ENCODE measurements around the gene MOV10.
A peak's percentile ranks its signal among the peaks of the same experiment; 100 is the strongest.

The MOV10 gene

DNA sequence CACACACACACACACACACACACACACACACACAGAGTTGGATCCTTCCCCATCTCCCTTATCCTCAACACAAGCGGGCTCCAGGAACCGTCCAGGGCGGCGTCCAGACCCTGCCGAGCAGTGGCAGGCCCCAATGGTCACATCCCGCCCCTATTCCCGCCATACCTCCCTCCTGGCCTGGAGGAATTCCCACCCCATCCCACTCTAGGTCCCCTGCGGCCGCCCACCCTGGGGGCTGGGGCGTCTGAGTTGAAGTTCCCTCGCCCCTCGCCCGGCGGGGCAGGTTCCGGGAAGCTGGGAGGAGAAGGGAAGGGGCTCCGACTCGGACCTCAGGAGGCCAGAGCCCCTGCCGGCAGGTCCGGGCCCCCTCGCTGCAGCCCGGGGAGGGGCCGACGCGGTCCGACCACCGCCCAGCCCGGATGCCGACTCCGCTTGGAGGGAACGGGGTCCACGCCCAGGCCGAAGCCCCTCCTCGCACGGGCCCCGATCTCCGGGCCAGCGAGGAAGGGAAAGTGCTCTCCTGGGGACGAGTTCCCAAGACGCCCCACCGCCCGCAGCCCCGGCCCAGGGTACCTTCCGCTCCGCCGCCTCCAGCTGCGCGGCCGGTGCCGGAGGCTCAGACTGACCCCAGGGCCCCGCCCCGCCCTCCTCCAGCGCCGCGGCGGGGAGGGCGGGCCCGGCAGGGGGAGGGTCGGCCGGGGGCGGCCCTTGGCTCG is 32.2 kb downstream of the MOV10 start, which contains the start of gene RHOC:
TSS of gene RHOC (minus strand) at position 623 of the 716 bp plus-strand sequence. CDS start 3,328 bp downstream, outside the sequence.
- peaks cover 16% of the 10 kb centered on the region for H3K4me1 ChIP-seq
- TF ChIP-seq, protein P1, sequence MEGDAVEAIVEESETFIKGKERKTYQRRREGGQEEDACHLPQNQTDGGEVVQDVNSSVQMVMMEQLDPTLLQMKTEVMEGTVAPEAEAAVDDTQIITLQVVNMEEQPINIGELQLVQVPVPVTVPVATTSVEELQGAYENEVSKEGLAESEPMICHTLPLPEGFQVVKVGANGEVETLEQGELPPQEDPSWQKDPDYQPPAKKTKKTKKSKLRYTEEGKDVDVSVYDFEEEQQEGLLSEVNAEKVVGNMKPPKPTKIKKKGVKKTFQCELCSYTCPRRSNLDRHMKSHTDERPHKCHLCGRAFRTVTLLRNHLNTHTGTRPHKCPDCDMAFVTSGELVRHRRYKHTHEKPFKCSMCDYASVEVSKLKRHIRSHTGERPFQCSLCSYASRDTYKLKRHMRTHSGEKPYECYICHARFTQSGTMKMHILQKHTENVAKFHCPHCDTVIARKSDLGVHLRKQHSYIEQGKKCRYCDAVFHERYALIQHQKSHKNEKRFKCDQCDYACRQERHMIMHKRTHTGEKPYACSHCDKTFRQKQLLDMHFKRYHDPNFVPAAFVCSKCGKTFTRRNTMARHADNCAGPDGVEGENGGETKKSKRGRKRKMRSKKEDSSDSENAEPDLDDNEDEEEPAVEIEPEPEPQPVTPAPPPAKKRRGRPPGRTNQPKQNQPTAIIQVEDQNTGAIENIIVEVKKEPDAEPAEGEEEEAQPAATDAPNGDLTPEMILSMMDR (IDR thresholded peaks at IDR 0.05; ENCODE audit: low read depth, low read length) = no peak
- H3K9me3 ChIP-seq = no peaks in the 10 kb centered on the region
- peak within 1 kb of the TSS; percentile 76 for H3K4me3 ChIP-seq (ENCODE audit: low read depth, low read length)
- no peaks in the 10 kb centered on the region for H3K36me3 ChIP-seq
- H3K27me3 ChIP-seq = no peaks in the 10 kb centered on the region
- peak; percentile 78 for DNase-seq

DNA sequence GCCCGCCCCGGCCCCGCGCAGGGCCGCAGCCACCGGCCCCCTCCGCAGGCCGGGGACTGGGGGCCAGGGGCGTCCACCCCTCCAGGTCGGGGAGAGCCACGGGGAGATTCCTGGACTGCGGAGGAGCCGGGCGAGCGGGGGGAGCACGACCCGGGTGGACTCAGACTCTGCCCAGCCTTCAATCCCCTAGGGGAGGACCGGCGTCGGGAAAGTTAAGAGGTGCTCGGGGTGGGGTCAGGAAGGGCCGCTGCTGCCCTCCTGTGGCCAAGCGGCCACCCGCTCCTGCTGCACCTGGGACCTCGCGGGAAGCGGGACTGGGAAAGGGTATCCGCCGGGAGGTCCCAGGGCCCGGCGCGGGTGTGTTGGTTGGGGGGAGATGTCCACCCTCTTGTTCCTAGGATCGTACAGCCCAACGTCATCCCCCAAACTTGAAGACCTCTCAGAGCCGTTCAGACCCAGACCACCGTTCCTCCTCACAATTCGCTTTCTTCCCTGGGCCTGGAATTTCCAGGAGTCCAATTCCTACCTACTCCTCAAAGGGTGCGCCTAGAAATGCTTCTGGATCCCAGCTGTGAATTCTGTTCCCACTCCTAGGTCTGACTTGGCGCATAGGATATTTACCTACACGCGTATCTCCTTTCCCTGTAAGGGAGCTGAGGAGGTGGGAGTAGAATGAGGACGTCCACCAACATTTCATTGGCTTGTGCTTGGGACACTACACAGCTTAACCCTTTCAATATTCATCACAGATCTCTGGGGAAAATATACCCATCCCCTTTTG is 33.0 kb downstream of the MOV10 start:
- Histone ChIP-seq H3K36me3 (no peaks in the 10 kb centered on the region), H3K4me1 (peaks cover 15% of the 10 kb centered on the region), H3K27me3 (no peaks in the 10 kb centered on the region), H3K4me3 (ENCODE audit: low read depth, low read length) (peak overlapping the region; percentile 76), H3K9me3 (no peaks in the 10 kb centered on the region)
- TF ChIP-seq, protein P1 (IDR thresholded peaks at IDR 0.05; ENCODE audit: low read depth, low read length) = peak; percentile 92
- DNase-seq = peak; percentile 95

DNA sequence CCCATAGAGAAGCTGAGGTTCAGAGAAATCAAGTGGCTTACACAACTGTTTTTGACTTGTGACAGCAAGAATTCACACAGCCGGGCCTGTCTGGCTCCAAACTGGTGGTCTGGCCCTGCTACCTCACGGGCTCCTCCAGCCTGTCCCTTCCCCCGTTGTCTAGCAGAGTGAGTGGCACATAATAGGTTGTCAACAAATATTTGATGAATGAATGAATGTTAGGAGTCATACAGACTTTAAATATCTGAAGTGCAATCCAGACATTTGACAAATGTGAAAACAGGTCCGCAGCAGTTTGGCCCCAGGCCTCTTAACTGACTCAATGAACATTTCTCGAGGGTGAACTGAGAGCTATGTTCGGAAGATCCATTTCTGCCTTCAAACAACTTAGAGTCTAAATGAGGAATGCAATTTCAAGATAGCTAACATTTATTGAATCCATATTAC is 33.6 kb downstream of the MOV10 start:
- Histone ChIP-seq H3K4me3 (ENCODE audit: low read depth, low read length) (no peak overlapping the region), H3K27me3 (no peaks in the 10 kb centered on the region), H3K9me3 (no peaks in the 10 kb centered on the region), H3K4me1 (peaks cover 15% of the 10 kb centered on the region), H3K36me3 (no peaks in the 10 kb centered on the region)
- DNase-seq = no peak
- TF ChIP-seq, protein P1 (IDR thresholded peaks at IDR 0.05; ENCODE audit: low read depth, low read length) = no peak

DNA sequence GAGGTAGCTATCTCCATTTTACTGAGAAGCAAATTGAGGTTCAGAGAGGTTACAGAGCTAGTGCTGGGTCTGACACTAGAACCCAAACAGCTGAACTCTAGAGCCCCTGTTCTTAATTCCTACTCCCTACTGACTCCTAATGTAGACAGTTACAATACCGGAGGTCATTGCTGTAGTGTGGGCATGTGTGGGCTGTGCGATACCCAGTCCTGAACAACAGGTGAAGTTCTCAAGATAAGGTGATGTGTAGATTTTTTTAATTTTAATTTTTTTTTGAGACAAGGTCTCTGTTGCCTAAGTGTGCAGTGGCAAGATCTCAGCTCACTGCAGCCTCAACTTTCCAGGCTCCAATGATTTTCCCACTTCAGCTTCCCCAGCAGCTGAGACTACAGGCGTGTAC is 34.0 kb downstream of the MOV10 start:
- peaks cover 15% of the 10 kb centered on the region for H3K4me1 ChIP-seq
- TF ChIP-seq, protein P1 (IDR thresholded peaks at IDR 0.05; ENCODE audit: low read depth, low read length) = no peak
- H3K4me3 ChIP-seq (ENCODE audit: low read depth, low read length) = no peak overlapping the region
- no peaks in the 10 kb centered on the region for H3K36me3 ChIP-seq
- no peaks in the 10 kb centered on the region for H3K27me3 ChIP-seq
- H3K9me3 ChIP-seq = no peaks in the 10 kb centered on the region
- no peak for DNase-seq

DNA sequence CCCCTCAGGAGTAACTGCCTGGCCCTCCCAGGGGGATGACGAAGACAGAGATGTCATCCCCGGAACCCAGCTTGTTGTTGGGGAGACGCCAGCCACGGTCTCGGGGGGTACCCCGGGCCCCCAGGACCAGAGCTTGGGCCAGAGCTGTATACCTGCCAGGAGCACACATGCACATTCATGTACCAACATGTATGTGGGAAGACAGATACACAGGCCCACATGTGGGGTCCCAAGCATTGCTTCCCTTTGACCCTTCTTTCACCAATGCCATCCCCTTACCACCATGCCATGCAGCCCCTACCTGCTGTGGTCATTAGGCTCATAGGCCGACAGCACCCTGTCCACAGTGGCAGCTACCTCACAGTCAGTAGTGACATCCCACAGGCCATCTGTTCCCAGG is 35.7 kb downstream of the MOV10 start:
- H3K9me3 ChIP-seq = no peaks in the 10 kb centered on the region
- H3K4me3 ChIP-seq (ENCODE audit: low read depth, low read length) = no peak overlapping the region
- no peaks in the 10 kb centered on the region for H3K36me3 ChIP-seq
- peaks cover 8% of the 10 kb centered on the region for H3K4me1 ChIP-seq
- TF ChIP-seq, protein P1 (IDR thresholded peaks at IDR 0.05; ENCODE audit: low read depth, low read length) = no peak
- no peak for DNase-seq
- H3K27me3 ChIP-seq = peaks cover 12% of the 10 kb centered on the region

DNA sequence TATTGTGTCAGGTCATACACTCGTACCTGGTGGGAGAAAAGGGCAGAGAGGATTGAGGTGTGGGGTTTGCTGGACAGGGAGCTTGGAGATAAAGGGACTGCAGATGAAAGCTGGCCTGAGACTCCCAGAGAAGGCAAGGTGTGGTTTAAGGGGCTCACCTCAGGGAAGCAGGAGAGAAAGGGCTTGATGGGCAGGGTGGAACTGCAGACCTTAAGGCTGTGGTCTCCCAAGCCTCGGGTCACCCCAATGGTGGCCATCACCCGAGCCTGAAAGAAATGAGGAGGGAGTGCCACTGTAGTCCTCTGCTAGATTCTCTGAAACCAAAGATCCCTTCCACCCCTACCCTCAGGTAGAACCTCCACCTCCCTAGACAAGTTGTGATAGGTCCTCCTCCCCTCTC is 36.1 kb downstream of the MOV10 start:
- Histone ChIP-seq H3K4me1 (peaks cover 4% of the 10 kb centered on the region), H3K9me3 (no peaks in the 10 kb centered on the region), H3K36me3 (no peaks in the 10 kb centered on the region), H3K27me3 (peaks cover 12% of the 10 kb centered on the region), H3K4me3 (ENCODE audit: low read depth, low read length) (no peak overlapping the region)
- DNase-seq = no peak
- TF ChIP-seq, protein P1 (IDR thresholded peaks at IDR 0.05; ENCODE audit: low read depth, low read length) = no peak
